Prostate gland (tissue), 2 donors: ENCODE measurements around the gene STAC2. TPM values are rescaled to one million over a fixed set of nuclear protein-coding genes. Genes with fewer than 3 reads are reported as not detected.

Source experiments
- DNase-seq: peaks from one replicate; pipeline ENCODE4 v3.0.0-alpha.2; 2019; ENCODE audit warnings: low spot score
- H3K27ac ChIP-seq, 2 donors: fragments of 200-600 bp; sonication (generic); 2 replicates each; pipeline ENCODE4 v1.5.1; 2017 to 2019
- H3K27me3 ChIP-seq: fragments of 200-600 bp; sonication (generic); replicated peaks from 2 replicates; pipeline ENCODE4 v1.5.1; 2019; ENCODE audit not compliant: insufficient read depth
- H3K36me3 ChIP-seq, 2 donors: fragments of 200-600 bp; sonication (generic); 1 replicate in 1 of 2; 2 replicates in 1 of 2; pipeline versions ENCODE4 v1.5.1 to v1.8.1; 2017 to 2019
- H3K4me1 ChIP-seq: fragments of 200-600 bp; sonication (generic); replicated peaks from 2 replicates; pipeline ENCODE4 v1.5.1; 2019
- H3K4me3 ChIP-seq, 2 donors: fragments of 200-600 bp; sonication (generic); 2 replicates each; pipeline ENCODE4 v1.5.1; 2017 to 2019
- H3K9me3 ChIP-seq: fragments of 200-600 bp; sonication (generic); 2 replicates; pipeline ENCODE4 v1.5.1; 2017
- POLR2A ChIP-seq: fragments of 450-650 bp; IDR thresholded peaks from one replicate; pipeline ENCODE4 v1.6.1; 2016; ENCODE audit warnings: antibody characterized with exemption, mild to moderate bottlenecking
- POLR2AphosphoS5 ChIP-seq: sonication (generic); formaldehyde crosslinking; IDR thresholded peaks from one replicate; pipeline ENCODE4 v1.6.1; 2017; ENCODE audit warnings: antibody characterized with exemption
- WGBS: methylation state at CpG from one replicate; pipeline ENCODE4 v1.1.5; 2018; 5-methylcytosine and 5-hydroxymethylcytosine counted together
- intact Hi-C: fragments of 100-400 bp; cut with DNase I; formaldehyde crosslinking; loops from one replicate; pipeline ENCODE4 v1.14.2; 2022
- total RNA-seq, 2 donors: library from RNA; depleted of rRNA; stranded (reverse); fragments of >200 nt; gene quantifications; one replicate each; pipeline ENCODE4 v1.1.0, GENCODE V29; 2016
- TF ChIP-seq, protein P1 (sequence below), 4 experiments: fragments of 200-600 bp in 2 of 4; fragments of 450-650 bp in 2 of 4; sonication (generic) in 2 of 4; IDR thresholded peaks; 1 replicate in 3 of 4; 2 replicates in 1 of 4; pipeline ENCODE4 v1.5.1; 2016 to 2019; ENCODE audit warnings: antibody characterized with exemption in 4 of 4, mild to moderate bottlenecking in 2 of 4, moderate library complexity in 2 of 4

STAC2 gene
- total RNA-seq, 2 donors from 2014 or later, result 3.9 to 4.8 TPM

DNA sequence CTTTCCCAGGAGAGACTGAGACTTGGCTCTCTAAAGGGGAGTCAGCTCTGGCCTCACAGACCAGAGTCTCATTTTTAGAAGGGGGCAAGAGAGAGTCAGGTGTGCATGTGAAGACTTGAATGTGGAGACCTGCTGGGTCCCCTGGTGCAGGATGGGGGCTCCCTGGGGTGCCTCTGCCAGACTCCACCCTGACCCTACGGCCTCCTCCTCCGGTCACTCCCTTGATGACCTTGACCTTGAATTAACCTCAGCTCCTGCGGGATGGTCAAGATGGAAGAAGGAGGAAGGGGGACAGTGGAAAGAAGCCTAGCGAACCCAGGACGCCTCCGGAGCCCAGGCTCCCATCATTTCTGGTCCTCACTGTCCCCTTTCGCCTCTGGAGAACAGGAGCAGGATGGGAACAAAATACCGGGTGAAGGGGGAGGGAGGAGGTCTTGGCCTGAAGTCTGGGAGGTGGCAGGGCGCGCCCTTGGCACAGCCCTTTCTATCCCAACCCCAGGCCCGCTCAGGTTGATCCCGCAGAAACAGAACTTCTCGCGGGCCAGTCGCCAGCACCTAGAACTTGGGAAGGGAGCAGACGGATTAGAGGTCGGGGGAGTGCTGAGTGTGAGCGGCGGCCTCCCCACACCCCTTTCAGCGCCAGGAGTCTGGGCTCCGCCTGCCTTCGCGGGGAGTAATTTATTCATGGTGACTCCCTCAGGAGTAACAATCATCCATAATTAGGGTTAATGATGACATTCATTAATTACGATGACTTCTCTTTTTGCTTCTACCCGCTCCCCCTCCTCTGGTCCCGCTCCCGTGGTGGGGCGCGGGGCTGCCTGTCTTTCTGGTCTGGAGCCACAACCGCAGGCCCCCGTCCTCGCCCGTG lies 1.6 kb downstream of the STAC2 start:
- Histone ChIP-seq H3K4me3 (peak overlapping the region in 1 of 2 donors; percentile 39), H3K27ac (no peak overlapping the region), H3K9me3 (no peaks in the 10 kb centered on the region), H3K4me1 (no peaks in the 10 kb centered on the region), H3K36me3 (no peaks in the 10 kb centered on the region), H3K27me3 (peaks cover 8% of the 10 kb centered on the region)
- 63% methylated on average over 33 of the region's 33 CpGs for WGBS
- TF ChIP-seq POLR2AphosphoS5 (no peak), POLR2A (no peak)
- TF ChIP-seq, protein P1, sequence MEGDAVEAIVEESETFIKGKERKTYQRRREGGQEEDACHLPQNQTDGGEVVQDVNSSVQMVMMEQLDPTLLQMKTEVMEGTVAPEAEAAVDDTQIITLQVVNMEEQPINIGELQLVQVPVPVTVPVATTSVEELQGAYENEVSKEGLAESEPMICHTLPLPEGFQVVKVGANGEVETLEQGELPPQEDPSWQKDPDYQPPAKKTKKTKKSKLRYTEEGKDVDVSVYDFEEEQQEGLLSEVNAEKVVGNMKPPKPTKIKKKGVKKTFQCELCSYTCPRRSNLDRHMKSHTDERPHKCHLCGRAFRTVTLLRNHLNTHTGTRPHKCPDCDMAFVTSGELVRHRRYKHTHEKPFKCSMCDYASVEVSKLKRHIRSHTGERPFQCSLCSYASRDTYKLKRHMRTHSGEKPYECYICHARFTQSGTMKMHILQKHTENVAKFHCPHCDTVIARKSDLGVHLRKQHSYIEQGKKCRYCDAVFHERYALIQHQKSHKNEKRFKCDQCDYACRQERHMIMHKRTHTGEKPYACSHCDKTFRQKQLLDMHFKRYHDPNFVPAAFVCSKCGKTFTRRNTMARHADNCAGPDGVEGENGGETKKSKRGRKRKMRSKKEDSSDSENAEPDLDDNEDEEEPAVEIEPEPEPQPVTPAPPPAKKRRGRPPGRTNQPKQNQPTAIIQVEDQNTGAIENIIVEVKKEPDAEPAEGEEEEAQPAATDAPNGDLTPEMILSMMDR (IDR thresholded peaks at IDR 0.05), result no peak
- intact Hi-C loops, result no loop called here
- DNase-seq, result no peak

DNA sequence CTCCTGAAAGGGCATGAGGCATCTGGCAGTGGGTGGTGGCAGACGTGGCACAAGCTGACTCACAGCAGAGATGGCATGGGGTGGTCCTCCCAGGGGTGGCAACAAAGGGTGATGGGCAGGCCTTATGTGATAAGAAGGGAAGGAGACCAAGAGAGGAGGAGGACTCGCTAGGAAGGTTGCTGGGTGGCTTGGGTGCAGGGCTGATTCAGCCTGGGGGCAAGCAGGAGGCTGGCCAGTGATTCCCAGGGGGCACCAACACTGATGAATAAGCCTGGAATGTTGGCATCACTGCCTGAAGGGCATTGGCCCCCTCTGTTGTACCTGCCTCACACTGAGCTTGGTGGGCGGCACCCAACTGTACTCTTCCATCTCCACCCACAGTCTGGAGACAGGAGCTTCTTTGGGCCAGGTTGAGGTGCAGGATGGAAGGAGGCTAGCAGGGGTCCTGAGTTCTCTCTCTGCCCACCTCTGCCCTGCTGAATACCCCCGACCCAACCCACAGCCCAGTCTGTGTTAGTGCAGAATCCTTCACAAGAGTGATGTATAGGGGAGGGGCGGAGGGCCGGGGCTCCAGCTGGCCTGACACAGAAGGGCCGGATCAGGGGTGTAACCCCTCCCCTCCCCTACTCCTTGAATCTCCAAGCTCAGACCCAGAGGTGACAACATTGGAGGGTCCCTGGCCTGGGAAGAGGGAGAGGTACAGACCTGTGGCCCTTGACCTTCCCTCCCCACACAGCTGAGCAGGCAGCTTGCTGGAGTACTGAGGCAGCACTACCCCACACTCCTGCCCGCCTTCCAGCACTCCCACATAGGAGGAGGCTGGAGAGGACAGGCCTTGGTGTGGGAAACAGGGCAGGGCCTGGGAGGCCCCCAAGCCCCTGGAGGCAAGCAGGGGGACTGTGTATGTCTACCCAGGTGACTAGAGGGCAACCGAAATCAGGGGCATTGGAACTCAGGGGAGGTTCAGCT lies 2.6 kb downstream of the STAC2 start:
- intact Hi-C loops, result no loop called here
- DNase-seq, result no peak
- Histone ChIP-seq H3K9me3 (no peaks in the 10 kb centered on the region), H3K4me3 (no peak overlapping the region), H3K36me3 (no peaks in the 10 kb centered on the region), H3K4me1 (no peaks in the 10 kb centered on the region), H3K27ac (no peak overlapping the region), H3K27me3 (peaks cover 8% of the 10 kb centered on the region)
- WGBS, result 95% methylated on average over 9 of the region's 9 CpGs
- TF ChIP-seq POLR2A (no peak), POLR2AphosphoS5 (no peak)
- TF ChIP-seq, protein P1 (IDR thresholded peaks at IDR 0.05), result no peak

DNA sequence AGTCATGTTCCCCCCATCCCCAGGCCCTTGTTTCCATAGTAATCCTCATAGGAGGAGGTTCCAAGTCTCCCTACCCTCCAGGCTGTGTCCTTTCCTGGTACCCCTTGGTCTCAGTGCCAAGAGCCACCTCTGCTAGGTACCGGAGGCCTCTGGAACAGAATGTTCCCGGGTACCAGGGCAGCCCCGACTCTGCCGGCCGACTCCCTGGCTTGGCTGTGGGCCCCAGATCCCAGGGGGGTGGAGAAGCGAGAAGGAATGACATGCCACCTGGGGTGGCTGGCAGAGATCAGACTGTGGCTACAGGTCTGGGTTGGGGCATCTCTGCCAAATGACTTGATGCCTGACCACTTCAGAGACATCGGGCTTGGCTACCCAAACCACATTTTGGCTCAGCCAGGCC lies 3.6 kb downstream of the STAC2 start:
- TF ChIP-seq POLR2AphosphoS5 (peak; percentile 44), POLR2A (no peak)
- TF ChIP-seq, protein P1 (IDR thresholded peaks at IDR 0.05), result no peak
- Histone ChIP-seq H3K4me1 (no peaks in the 10 kb centered on the region), H3K27me3 (peaks cover 8% of the 10 kb centered on the region), H3K9me3 (no peaks in the 10 kb centered on the region), H3K36me3 (no peaks in the 10 kb centered on the region), H3K4me3 (no peak overlapping the region), H3K27ac (no peak overlapping the region)
- DNase-seq, result peak; percentile 57
- intact Hi-C loops, result no loop called here
- 39% methylated on average over 7 of the region's 7 CpGs for WGBS

DNA sequence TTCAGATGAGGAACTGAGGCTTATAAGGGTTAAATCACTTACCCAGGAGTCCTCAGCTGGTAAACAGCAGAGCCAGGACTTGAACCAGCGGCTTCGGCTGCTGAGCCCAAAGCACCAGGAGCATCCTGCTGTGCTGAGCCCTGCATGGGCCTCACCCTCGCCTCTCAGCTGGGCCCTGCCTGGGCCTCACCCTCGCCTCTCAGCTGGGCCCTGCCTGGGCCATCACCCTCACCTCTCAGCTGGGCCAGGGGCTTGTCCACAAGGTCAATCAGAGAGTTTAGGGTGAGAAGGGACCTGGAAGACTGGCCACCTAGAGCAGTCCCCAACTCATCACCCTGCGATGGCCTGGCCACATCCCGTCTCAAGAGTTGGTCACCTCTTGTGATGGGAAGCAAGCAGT lies 4.2 kb downstream of the STAC2 start:
- Histone ChIP-seq H3K27me3 (peaks cover 8% of the 10 kb centered on the region), H3K4me3 (no peak overlapping the region), H3K9me3 (no peaks in the 10 kb centered on the region), H3K36me3 (no peaks in the 10 kb centered on the region), H3K4me1 (no peaks in the 10 kb centered on the region), H3K27ac (no peak overlapping the region)
- DNase-seq, result no peak
- TF ChIP-seq, protein P1 (IDR thresholded peaks at IDR 0.05), result no peak
- TF ChIP-seq POLR2A, result no peak
- no peak for TF ChIP-seq POLR2AphosphoS5
- WGBS, result 92% methylated on average over 6 of the region's 6 CpGs
- intact Hi-C loops, result no loop called here
